K562 (cell line): Measurements from ENCODE around the gene ZNF467. TPM values are rescaled to one million over a fixed set of nuclear protein-coding genes. Genes with fewer than 3 reads are reported as not detected.

Source experiments
- BCL6 ChIP-seq: fragments of 250-450 bp; sonication (Bioruptor Pico); IDR thresholded peaks from 2 replicates; pipeline ENCODE4 v1.4.0; 2020
- CEBPB ChIP-seq: fragments of 450-650 bp; IDR thresholded peaks from 2 replicates; pipeline ENCODE4 v1.6.1; 2016; ENCODE audit warnings: missing genetic modification characterization, missing compliant biosample characterization
- CHD2 ChIP-seq: IDR thresholded peaks from 2 replicates; pipeline ENCODE4 v1.6.1; 2011; ENCODE audit warnings: low read depth, low read length
- CHD4 ChIP-seq: fragments of 200-600 bp; sonication (generic); IDR thresholded peaks from 3 replicates; pipeline ENCODE4 v1.6.1; 2012; ENCODE audit warnings: low read depth, mild to moderate bottlenecking, mixed read lengths, low read length, inconsistent platforms; ENCODE audit not compliant: insufficient read depth, insufficient replicate concordance, poor library complexity, severe bottlenecking
- ETV5 ChIP-seq: sonication (generic); formaldehyde crosslinking; IDR thresholded peaks from 2 replicates; pipeline ENCODE4 v1.4.0; 2020; ENCODE audit warnings: low read depth, mild to moderate bottlenecking, missing genetic modification reagents
- LCOR ChIP-seq: sonication (generic); formaldehyde crosslinking; IDR thresholded peaks from 2 replicates; pipeline ENCODE4 v1.8.0; 2022; ENCODE audit warnings: mild to moderate bottlenecking, missing genetic modification reagents
- NFRKB ChIP-seq: fragments of 450-650 bp; IDR thresholded peaks from 2 replicates; pipeline ENCODE4 v1.6.1; 2016; ENCODE audit warnings: low read depth
- NONO ChIP-seq, 2 experiments: fragments of 200-400 bp in 1 of 2; fragments of 450-650 bp in 1 of 2; formaldehyde crosslinking in 1 of 2; IDR thresholded peaks; 2 replicates each; pipeline ENCODE4 v1.6.1; 2017; ENCODE audit warnings: low read depth in 2 of 2, mild to moderate bottlenecking in 2 of 2, moderate library complexity in 2 of 2, low read length in 1 of 2
- PPARD ChIP-seq: fragments of 250-450 bp; sonication (Bioruptor Pico); IDR thresholded peaks from 2 replicates; pipeline ENCODE4 v1.8.0; 2022; ENCODE audit warnings: inconsistent platforms, mild to moderate bottlenecking, moderate library complexity
- TOE1 ChIP-seq, 2 experiments: fragments of 450-650 bp in 1 of 2; sonication (generic) in 1 of 2; formaldehyde crosslinking in 1 of 2; IDR thresholded peaks; 2 replicates each; pipeline versions ENCODE4 v1.7.1 to v1.8.0; 2016 to 2022; ENCODE audit warnings: borderline replicate concordance in 2 of 2, mild to moderate bottlenecking in 2 of 2, antibody characterized with exemption in 1 of 2, inconsistent platforms in 1 of 2, low read depth in 1 of 2, missing genetic modification reagents in 1 of 2, moderate library complexity in 1 of 2
- TRIM24 ChIP-seq, 2 experiments: fragments of 450-650 bp; IDR thresholded peaks; 2 replicates each; pipeline ENCODE4 v1.6.1; 2016
- XRCC3 ChIP-seq: fragments of 450-650 bp; IDR thresholded peaks from 2 replicates; pipeline ENCODE4 v1.6.1; 2017; ENCODE audit warnings: mild to moderate bottlenecking, moderate library complexity
- ZNF134 ChIP-seq: fragments of 250-450 bp; sonication (Bioruptor Pico); conservative IDR thresholded peaks from 2 replicates; pipeline ENCODE4 v1.4.0; 2020
- ZNF263 ChIP-seq: sonication (generic); formaldehyde crosslinking; IDR thresholded peaks from 2 replicates; pipeline ENCODE4 v1.8.0; 2022; ENCODE audit warnings: mild to moderate bottlenecking, missing genetic modification reagents, borderline replicate concordance
- ZNF436 ChIP-seq: fragments of 250-450, 450-650 bp; sonication (Bioruptor Pico); formaldehyde crosslinking; IDR thresholded peaks from 2 replicates; pipeline ENCODE4 v1.7.0; 2020; ENCODE audit warnings: mild to moderate bottlenecking
- polyA plus RNA-seq, 8 experiments: library from polyadenylated mRNA; depleted of rRNA in 4 of 8; stranded (reverse) in 5 of 8; unstranded in 3 of 8; fragments of >200 nt; fragmentation: Nextera tagmentation in 2 of 8; fragmentation: Illumina TruSeq in 1 of 8; extraction: Ambion mirVana in 2 of 8; extraction: Trizol in 1 of 8; gene quantifications; 2 replicates each; pipeline versions ENCODE4 v1.2.1 to v1.2.3, GENCODE V29; 2011 to 2014; ENCODE audit warnings: inconsistent platforms in 1 of 8, missing spikeins in 1 of 8
- total RNA-seq, 7 experiments: library from RNA; depleted of rRNA in 6 of 7; stranded (reverse); fragments of >200 nt in 6 of 7; fragmentation: Illumina TruSeq in 2 of 7; extraction: Trizol in 2 of 7; gene quantifications; 2 replicates each; pipeline versions ENCODE4 v1.2.1 to v1.2.3, GENCODE V29; 2011 to 2021; ENCODE audit warnings: low replicate concordance in 1 of 7
- TF ChIP-seq, protein P1 (sequence below): fragments of 200-800 bp; sonication (Bioruptor generic); IDR thresholded peaks from 2 replicates; pipeline ENCODE4 v1.6.1; 2016; ENCODE audit warnings: missing genetic modification characterization, missing compliant biosample characterization
- TF ChIP-seq, protein P2 (sequence below), 2 experiments: IDR thresholded peaks in 1 of 2; conservative IDR thresholded peaks in 1 of 2; 2 replicates each; pipeline ENCODE4 v1.6.1; 2016; ENCODE audit warnings: low read depth in 2 of 2, mild to moderate bottlenecking in 1 of 2, missing compliant biosample characterization in 1 of 2, missing genetic modification characterization in 1 of 2, moderate library complexity in 1 of 2
- TF ChIP-seq, protein P3 (sequence below): fragments of 450-650 bp; IDR thresholded peaks from 2 replicates; pipeline ENCODE4 v1.6.1; 2016; ENCODE audit warnings: mild to moderate bottlenecking

The ZNF467 gene
- total and polyA plus RNA-seq, 9 of the 15 experiments (the other 6 are each of a cell fraction or from before 2014, with no cell fraction given) = 0.32 to 14.2 (median 1.7) TPM

DNA sequence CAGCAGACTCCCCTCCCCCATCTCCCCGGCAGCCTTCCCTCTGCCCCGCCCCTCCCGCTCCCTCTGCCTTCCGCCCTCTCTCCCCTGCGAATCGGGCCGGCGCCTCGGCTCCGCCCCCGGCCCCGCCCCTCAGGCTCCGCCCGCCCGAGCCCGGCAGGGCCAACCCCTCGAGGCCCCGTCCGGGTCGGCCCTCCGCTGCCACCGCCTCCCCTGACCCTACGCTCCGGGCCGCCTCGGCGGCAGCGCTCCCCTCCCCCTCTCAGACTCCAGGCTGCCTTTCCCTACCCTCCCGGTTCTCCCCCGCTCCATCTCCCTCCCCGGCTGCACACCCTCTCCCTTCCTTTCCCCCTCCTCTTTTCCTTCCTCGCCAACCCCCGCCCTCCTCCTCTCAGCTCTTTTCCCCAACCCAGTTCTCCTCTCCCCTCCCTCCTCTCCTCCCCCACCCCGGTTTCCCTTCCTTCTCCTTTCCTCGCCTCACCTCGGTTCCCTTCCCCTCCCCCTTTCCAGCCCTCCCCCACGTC, 1.6 kb downstream of the ZNF467 start (continued):
- TF ChIP-seq, protein P1, sequence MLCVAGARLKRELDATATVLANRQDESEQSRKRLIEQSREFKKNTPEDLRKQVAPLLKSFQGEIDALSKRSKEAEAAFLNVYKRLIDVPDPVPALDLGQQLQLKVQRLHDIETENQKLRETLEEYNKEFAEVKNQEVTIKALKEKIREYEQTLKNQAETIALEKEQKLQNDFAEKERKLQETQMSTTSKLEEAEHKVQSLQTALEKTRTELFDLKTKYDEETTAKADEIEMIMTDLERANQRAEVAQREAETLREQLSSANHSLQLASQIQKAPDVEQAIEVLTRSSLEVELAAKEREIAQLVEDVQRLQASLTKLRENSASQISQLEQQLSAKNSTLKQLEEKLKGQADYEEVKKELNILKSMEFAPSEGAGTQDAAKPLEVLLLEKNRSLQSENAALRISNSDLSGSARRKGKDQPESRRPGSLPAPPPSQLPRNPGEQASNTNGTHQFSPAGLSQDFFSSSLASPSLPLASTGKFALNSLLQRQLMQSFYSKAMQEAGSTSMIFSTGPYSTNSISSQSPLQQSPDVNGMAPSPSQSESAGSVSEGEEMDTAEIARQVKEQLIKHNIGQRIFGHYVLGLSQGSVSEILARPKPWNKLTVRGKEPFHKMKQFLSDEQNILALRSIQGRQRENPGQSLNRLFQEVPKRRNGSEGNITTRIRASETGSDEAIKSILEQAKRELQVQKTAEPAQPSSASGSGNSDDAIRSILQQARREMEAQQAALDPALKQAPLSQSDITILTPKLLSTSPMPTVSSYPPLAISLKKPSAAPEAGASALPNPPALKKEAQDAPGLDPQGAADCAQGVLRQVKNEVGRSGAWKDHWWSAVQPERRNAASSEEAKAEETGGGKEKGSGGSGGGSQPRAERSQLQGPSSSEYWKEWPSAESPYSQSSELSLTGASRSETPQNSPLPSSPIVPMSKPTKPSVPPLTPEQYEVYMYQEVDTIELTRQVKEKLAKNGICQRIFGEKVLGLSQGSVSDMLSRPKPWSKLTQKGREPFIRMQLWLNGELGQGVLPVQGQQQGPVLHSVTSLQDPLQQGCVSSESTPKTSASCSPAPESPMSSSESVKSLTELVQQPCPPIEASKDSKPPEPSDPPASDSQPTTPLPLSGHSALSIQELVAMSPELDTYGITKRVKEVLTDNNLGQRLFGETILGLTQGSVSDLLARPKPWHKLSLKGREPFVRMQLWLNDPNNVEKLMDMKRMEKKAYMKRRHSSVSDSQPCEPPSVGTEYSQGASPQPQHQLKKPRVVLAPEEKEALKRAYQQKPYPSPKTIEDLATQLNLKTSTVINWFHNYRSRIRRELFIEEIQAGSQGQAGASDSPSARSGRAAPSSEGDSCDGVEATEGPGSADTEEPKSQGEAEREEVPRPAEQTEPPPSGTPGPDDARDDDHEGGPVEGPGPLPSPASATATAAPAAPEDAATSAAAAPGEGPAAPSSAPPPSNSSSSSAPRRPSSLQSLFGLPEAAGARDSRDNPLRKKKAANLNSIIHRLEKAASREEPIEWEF (CRISPR knock-in tag) = no peak
- TF ChIP-seq PPARD (CRISPR knock-in tag) (no peak), XRCC3 (no peak), ZNF263 (CRISPR knock-in tag) (peak; percentile 95), ZNF134 (CRISPR knock-in tag) (no peak), CHD4 (no peak), CEBPB (tag) (no peak), NFRKB (peak; percentile 81), ZNF436 (CRISPR knock-in tag) (no peak), TOE1 (IDR thresholded peaks at IDR 0.05; ENCODE audit: borderline replicate concordance) (peak; percentile 64; the same call in 1 of the 2 replicates), TOE1 (CRISPR knock-in tag; IDR thresholded peaks at IDR 0.05; ENCODE audit: borderline replicate concordance, low read depth) (no peak), LCOR (CRISPR knock-in tag) (no peak), TRIM24 (IDR thresholded peaks at IDR 0.05) (peak; percentile 79 to 87), CHD2 (no peak; the same call in 1 of the 2 replicates), BCL6 (CRISPR knock-in tag) (no peak), ETV5 (CRISPR knock-in tag) (no peak), NONO (IDR thresholded peaks at IDR 0.05; ENCODE audit: low read depth in 2 of 2, low read length in 1 of 2) (peak in 1 of 2 experiments; percentile 53; a peak in 1 of 4 replicates)
- TF ChIP-seq, protein P2, sequence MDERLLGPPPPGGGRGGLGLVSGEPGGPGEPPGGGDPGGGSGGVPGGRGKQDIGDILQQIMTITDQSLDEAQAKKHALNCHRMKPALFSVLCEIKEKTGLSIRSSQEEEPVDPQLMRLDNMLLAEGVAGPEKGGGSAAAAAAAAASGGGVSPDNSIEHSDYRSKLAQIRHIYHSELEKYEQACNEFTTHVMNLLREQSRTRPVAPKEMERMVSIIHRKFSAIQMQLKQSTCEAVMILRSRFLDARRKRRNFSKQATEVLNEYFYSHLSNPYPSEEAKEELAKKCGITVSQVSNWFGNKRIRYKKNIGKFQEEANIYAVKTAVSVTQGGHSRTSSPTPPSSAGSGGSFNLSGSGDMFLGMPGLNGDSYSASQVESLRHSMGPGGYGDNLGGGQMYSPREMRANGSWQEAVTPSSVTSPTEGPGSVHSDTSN (CRISPR knock-in tag; IDR thresholded peaks at IDR 0.05; ENCODE audit: low read depth) = no peak
- TF ChIP-seq, protein P2 (tag; conservative IDR thresholded peaks at IDR 0.05; ENCODE audit: low read depth) = no peak
- TF ChIP-seq, protein P3, sequence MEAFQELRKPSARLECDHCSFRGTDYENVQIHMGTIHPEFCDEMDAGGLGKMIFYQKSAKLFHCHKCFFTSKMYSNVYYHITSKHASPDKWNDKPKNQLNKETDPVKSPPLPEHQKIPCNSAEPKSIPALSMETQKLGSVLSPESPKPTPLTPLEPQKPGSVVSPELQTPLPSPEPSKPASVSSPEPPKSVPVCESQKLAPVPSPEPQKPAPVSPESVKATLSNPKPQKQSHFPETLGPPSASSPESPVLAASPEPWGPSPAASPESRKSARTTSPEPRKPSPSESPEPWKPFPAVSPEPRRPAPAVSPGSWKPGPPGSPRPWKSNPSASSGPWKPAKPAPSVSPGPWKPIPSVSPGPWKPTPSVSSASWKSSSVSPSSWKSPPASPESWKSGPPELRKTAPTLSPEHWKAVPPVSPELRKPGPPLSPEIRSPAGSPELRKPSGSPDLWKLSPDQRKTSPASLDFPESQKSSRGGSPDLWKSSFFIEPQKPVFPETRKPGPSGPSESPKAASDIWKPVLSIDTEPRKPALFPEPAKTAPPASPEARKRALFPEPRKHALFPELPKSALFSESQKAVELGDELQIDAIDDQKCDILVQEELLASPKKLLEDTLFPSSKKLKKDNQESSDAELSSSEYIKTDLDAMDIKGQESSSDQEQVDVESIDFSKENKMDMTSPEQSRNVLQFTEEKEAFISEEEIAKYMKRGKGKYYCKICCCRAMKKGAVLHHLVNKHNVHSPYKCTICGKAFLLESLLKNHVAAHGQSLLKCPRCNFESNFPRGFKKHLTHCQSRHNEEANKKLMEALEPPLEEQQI = no peak
